GM23248 (cell line): ENCODE measurements around the gene UGT1A10.
"Not testable (repeated sequence)": the region's sequence is repeated elsewhere in the genome, so short reads cannot be mapped to it uniquely, and the experiment has no call there.

Experiments
- EZH2 ChIP-seq: fragments of 200-600 bp; sonication (generic); IDR thresholded peaks from 2 replicates; pipeline ENCODE4 v1.6.1; 2018; ENCODE audit warnings: antibody characterized with exemption, mild to moderate bottlenecking; ENCODE audit not compliant: insufficient read depth, poor library complexity, severe bottlenecking
- EZH2phosphoT487 ChIP-seq: fragments of 200-600 bp; sonication (generic); IDR thresholded peaks from 2 replicates; pipeline ENCODE4 v1.6.1; 2018; ENCODE audit warnings: antibody characterized with exemption, moderate library complexity, mild to moderate bottlenecking, low read depth; ENCODE audit not compliant: insufficient read depth

DNA sequence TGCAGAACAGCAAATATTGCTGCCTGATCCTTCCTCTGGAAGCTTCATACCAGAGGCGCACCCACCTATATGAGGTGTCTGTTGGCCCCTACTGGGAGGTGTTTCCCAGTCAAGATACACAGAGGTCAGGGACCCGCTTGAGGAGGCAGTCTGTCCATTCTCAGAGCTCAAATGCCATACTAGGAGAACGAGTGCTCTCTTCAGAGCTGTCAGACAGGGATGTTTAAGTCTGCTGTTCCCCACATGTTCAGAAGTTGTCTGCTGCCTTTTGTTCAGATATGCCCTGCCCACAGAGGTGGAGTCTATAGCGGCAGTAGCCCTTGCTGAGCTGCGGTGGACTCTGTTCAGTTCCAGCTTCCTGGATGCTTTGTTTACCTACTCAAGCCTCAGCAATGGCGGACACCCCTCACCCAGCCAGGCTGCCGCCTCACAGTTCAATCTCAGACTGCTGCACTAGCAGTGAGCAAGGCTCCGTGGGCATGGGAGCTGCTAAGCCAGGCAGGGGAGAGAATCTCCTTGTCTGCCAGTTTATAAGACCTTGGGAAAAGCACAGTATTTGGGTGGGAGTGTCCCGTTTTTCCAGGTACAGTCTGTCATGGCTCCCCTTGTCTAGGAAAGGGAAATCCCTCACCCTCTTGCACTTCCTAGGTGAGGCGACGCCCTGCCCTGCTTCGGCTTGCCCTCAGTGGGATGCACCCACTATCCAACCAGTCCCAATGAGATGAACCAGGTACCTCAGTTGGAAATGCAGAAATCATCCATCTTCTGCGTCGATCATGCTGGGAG, 100.8 kb downstream of the UGT1A10 start:
- not testable (repeated sequence) for TF ChIP-seq EZH2, EZH2phosphoT487
